Measurements from ENCODE around the gene AAMP.
A peak's percentile ranks its signal among the peaks of the same experiment; 100 is the strongest.

DNA sequence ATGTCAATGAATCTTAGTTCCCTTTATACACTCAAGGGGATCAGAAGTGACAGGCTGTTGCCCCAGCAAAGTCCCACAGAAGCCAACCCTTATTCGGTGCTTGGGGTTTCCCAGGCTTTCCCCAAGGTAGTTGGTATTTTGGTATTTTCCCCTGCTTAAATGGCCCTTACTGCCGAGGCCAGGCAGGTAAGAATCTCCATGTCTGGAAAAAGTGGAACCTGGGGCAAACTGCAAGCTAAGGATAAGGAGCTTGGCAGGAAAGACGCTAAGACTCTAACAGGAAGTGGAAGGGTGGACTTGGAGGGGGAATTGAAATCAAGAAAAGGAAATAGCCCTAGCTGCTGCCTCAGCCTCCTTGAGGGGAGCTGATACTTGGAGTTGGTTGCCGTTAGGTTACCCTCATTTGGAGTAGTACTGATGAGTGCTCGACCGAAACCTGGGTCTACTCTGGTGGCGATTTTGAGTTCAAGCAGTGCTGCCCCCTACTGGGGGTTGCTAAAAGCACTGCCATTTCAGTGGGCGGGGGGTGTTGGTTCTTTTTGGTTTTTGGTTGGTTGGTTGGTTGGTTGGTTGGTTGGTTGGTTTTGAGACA, 12.5 kb downstream of the AAMP start:
- TF ChIP-seq, protein P1, sequence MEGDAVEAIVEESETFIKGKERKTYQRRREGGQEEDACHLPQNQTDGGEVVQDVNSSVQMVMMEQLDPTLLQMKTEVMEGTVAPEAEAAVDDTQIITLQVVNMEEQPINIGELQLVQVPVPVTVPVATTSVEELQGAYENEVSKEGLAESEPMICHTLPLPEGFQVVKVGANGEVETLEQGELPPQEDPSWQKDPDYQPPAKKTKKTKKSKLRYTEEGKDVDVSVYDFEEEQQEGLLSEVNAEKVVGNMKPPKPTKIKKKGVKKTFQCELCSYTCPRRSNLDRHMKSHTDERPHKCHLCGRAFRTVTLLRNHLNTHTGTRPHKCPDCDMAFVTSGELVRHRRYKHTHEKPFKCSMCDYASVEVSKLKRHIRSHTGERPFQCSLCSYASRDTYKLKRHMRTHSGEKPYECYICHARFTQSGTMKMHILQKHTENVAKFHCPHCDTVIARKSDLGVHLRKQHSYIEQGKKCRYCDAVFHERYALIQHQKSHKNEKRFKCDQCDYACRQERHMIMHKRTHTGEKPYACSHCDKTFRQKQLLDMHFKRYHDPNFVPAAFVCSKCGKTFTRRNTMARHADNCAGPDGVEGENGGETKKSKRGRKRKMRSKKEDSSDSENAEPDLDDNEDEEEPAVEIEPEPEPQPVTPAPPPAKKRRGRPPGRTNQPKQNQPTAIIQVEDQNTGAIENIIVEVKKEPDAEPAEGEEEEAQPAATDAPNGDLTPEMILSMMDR (IDR thresholded peaks at IDR 0.05) = peak in 1 of 3 donors; percentile 8
- no peak for TF ChIP-seq POLR2A (IDR thresholded peaks at IDR 0.05)
